CD1c-positive myeloid dendritic cell (primary cell): ENCODE measurements around the gene NAALADL1.
A peak's percentile ranks its signal among the peaks of the same experiment; 100 is the strongest.

Experiments used
- DNase-seq: peaks from one replicate; pipeline ENCODE4 v3.0.0-alpha.2; 2016; ENCODE audit errors: extremely low spot score

NAALADL1 gene

GRCh38 chr11:65058419-65059054, at the start of gene NAALADL1:
Gene NAALADL1, minus strand, starts transcription at chr11:65058553. Its CDS starts 32 bp downstream, at chr11:65058521.
- DNase-seq, result no peak

GRCh38 chr11:65107751-65108468, 49.6 kb upstream of the NAALADL1 start:
- DNase-seq, result no peak

- no peak for DNase-seq
Observed at GRCh38 chr11:65107078-65107477, 48.7 kb upstream of the NAALADL1 start.

GRCh38 chr11:65104628-65105027, 46.3 kb upstream of the NAALADL1 start:
- no peak for DNase-seq

- no peak for DNase-seq
Observed at GRCh38 chr11:65103476-65103875, 45.1 kb upstream of the NAALADL1 start.

- no peak for DNase-seq
Observed at GRCh38 chr11:65102142-65103095, 44.1 kb upstream of the NAALADL1 start.

GRCh38 chr11:65100674-65101350, 42.5 kb upstream of the NAALADL1 start:
- no peak for DNase-seq

- DNase-seq, result no peak
Observed at GRCh38 chr11:65096926-65097325, 38.6 kb upstream of the NAALADL1 start.

GRCh38 chr11:65095974-65096806, 37.8 kb upstream of the NAALADL1 start, which contains the start of gene VPS51:
Gene VPS51, plus strand, starts transcription at chr11:65096214. Its CDS starts 37 bp downstream, at chr11:65096251.
- peak; percentile 92 for DNase-seq

GRCh38 chr11:65095427-65095826, 37.1 kb upstream of the NAALADL1 start:
- DNase-seq, result no peak

GRCh38 chr11:65090628-65091027, 32.3 kb upstream of the NAALADL1 start:
- DNase-seq, result no peak

GRCh38 chr11:65089621-65090020, 31.3 kb upstream of the NAALADL1 start:
- no peak for DNase-seq

GRCh38 chr11:65087827-65088226, 29.5 kb upstream of the NAALADL1 start:
- DNase-seq, result no peak

GRCh38 chr11:65087216-65087615, 28.9 kb upstream of the NAALADL1 start:
- no peak for DNase-seq

GRCh38 chr11:65086809-65087208, 28.5 kb upstream of the NAALADL1 start:
- no peak for DNase-seq

- DNase-seq, result no peak
Observed at GRCh38 chr11:65085446-65085845, 27.1 kb upstream of the NAALADL1 start.

GRCh38 chr11:65084598-65085375, 26.4 kb upstream of the NAALADL1 start:
- no peak for DNase-seq

- peak; percentile 99 for DNase-seq
Observed at GRCh38 chr11:65083834-65084597, 25.7 kb upstream of the NAALADL1 start, which contains the start of the genes CDCA5 and ZFPL1. Gene CDCA5, minus strand, starts transcription at chr11:65084040. Its CDS starts 62 bp downstream, at chr11:65083978. Gene ZFPL1, plus strand, starts transcription at chr11:65084222. Its CDS starts 477 bp downstream, at chr11:65084699.
